ENCODE measurements around the gene CBX4. TPM values are rescaled to one million over a fixed set of nuclear protein-coding genes. Genes with fewer than 3 reads are reported as not detected.
A peak's percentile ranks its signal among the peaks of the same experiment; 100 is the strongest.

Gene CBX4
- total and polyA plus RNA-seq, 2 of the 13 experiments (the other 11 are each of a cell fraction or from before 2014, with no cell fraction given), result 25.8 to 50.8 TPM

DNA sequence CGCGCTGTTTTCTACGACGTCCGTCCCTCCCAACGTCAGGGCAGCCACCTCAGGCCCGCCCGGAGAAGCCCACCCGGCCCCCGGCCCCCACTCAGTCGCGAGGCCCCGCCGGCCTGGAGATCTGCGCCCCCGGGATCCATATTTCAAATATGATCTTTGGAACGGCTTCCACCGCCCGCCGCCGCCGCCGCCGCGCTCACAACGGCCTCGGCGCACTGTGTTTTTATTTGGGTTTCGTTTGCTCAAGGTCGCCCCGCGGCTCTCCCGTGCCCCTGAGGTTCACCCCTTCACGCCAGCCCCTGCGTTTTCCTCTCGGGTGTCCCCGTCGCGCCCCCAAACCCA lies 4.2 kb upstream of the CBX4 start (continued):
- TF ChIP-seq, protein P1, sequence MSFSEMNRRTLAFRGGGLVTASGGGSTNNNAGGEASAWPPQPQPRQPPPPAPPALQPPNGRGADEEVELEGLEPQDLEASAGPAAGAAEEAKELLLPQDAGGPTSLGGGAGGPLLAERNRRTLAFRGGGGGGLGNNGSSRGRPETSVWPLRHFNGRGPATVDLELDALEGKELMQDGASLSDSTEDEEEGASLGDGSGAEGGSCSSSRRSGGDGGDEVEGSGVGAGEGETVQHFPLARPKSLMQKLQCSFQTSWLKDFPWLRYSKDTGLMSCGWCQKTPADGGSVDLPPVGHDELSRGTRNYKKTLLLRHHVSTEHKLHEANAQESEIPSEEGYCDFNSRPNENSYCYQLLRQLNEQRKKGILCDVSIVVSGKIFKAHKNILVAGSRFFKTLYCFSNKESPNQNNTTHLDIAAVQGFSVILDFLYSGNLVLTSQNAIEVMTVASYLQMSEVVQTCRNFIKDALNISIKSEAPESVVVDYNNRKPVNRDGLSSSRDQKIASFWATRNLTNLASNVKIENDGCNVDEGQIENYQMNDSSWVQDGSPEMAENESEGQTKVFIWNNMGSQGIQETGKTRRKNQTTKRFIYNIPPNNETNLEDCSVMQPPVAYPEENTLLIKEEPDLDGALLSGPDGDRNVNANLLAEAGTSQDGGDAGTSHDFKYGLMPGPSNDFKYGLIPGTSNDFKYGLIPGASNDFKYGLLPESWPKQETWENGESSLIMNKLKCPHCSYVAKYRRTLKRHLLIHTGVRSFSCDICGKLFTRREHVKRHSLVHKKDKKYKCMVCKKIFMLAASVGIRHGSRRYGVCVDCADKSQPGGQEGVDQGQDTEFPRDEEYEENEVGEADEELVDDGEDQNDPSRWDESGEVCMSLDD (CRISPR knock-in tag; IDR thresholded peaks at IDR 0.05; ENCODE audit: borderline replicate concordance), result peak; percentile 93
- TF ChIP-seq HNF4A (CRISPR knock-in tag; IDR thresholded peaks at IDR 0.05), result peak; percentile 55
- peak; percentile 97 for TF ChIP-seq SALL1 (CRISPR knock-in tag; IDR thresholded peaks at IDR 0.05)
- TF ChIP-seq POLR2AphosphoS5 (IDR thresholded peaks at IDR 0.05; ENCODE audit: low read depth, low read length), result no peak
- TF ChIP-seq ZNF101 (CRISPR knock-in tag; IDR thresholded peaks at IDR 0.05; ENCODE audit: borderline replicate concordance, low read depth), result no peak
- no peak for TF ChIP-seq TBP (CRISPR knock-in tag; IDR thresholded peaks at IDR 0.05)
- no peak for TF ChIP-seq ZNF225 (CRISPR knock-in tag; IDR thresholded peaks at IDR 0.05)
- TF ChIP-seq ZBTB42 (CRISPR knock-in tag; IDR thresholded peaks at IDR 0.05), result 0 out of 2 replicates have a peak, but pooled peaks have one; percentile 12
- 0 out of 2 replicates have a peak, but pooled peaks have one; percentile 24 for TF ChIP-seq DPF2 (CRISPR knock-in tag; IDR thresholded peaks at IDR 0.05; ENCODE audit: borderline replicate concordance, low read depth)
- TF ChIP-seq, protein P2, sequence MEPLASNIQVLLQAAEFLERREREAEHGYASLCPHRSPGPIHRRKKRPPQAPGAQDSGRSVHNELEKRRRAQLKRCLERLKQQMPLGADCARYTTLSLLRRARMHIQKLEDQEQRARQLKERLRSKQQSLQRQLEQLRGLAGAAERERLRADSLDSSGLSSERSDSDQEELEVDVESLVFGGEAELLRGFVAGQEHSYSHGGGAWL (CRISPR knock-in tag; IDR thresholded peaks at IDR 0.05), result no peak
- TF ChIP-seq, protein P3, sequence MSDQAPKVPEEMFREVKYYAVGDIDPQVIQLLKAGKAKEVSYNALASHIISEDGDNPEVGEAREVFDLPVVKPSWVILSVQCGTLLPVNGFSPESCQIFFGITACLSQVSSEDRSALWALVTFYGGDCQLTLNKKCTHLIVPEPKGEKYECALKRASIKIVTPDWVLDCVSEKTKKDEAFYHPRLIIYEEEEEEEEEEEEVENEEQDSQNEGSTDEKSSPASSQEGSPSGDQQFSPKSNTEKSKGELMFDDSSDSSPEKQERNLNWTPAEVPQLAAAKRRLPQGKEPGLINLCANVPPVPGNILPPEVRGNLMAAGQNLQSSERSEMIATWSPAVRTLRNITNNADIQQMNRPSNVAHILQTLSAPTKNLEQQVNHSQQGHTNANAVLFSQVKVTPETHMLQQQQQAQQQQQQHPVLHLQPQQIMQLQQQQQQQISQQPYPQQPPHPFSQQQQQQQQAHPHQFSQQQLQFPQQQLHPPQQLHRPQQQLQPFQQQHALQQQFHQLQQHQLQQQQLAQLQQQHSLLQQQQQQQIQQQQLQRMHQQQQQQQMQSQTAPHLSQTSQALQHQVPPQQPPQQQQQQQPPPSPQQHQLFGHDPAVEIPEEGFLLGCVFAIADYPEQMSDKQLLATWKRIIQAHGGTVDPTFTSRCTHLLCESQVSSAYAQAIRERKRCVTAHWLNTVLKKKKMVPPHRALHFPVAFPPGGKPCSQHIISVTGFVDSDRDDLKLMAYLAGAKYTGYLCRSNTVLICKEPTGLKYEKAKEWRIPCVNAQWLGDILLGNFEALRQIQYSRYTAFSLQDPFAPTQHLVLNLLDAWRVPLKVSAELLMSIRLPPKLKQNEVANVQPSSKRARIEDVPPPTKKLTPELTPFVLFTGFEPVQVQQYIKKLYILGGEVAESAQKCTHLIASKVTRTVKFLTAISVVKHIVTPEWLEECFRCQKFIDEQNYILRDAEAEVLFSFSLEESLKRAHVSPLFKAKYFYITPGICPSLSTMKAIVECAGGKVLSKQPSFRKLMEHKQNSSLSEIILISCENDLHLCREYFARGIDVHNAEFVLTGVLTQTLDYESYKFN (CRISPR knock-in tag; conservative IDR thresholded peaks at IDR 0.05), result peak; percentile 11; the same call in 1 of the 2 replicates
- TF ChIP-seq TOPORS (CRISPR knock-in tag; IDR thresholded peaks at IDR 0.05), result 0 out of 2 replicates have a peak, but pooled peaks have one; percentile 8
- TF ChIP-seq, protein P4, sequence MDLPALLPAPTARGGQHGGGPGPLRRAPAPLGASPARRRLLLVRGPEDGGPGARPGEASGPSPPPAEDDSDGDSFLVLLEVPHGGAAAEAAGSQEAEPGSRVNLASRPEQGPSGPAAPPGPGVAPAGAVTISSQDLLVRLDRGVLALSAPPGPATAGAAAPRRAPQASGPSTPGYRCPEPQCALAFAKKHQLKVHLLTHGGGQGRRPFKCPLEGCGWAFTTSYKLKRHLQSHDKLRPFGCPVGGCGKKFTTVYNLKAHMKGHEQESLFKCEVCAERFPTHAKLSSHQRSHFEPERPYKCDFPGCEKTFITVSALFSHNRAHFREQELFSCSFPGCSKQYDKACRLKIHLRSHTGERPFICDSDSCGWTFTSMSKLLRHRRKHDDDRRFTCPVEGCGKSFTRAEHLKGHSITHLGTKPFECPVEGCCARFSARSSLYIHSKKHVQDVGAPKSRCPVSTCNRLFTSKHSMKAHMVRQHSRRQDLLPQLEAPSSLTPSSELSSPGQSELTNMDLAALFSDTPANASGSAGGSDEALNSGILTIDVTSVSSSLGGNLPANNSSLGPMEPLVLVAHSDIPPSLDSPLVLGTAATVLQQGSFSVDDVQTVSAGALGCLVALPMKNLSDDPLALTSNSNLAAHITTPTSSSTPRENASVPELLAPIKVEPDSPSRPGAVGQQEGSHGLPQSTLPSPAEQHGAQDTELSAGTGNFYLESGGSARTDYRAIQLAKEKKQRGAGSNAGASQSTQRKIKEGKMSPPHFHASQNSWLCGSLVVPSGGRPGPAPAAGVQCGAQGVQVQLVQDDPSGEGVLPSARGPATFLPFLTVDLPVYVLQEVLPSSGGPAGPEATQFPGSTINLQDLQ (CRISPR knock-in tag; IDR thresholded peaks at IDR 0.05), result peak; percentile 99; the same call in 1 of the 2 replicates
- TF ChIP-seq ZNF275 (CRISPR knock-in tag; IDR thresholded peaks at IDR 0.05; ENCODE audit: borderline replicate concordance), result 0 out of 2 replicates have a peak, but pooled peaks have one; percentile 8
- TF ChIP-seq, protein P5, sequence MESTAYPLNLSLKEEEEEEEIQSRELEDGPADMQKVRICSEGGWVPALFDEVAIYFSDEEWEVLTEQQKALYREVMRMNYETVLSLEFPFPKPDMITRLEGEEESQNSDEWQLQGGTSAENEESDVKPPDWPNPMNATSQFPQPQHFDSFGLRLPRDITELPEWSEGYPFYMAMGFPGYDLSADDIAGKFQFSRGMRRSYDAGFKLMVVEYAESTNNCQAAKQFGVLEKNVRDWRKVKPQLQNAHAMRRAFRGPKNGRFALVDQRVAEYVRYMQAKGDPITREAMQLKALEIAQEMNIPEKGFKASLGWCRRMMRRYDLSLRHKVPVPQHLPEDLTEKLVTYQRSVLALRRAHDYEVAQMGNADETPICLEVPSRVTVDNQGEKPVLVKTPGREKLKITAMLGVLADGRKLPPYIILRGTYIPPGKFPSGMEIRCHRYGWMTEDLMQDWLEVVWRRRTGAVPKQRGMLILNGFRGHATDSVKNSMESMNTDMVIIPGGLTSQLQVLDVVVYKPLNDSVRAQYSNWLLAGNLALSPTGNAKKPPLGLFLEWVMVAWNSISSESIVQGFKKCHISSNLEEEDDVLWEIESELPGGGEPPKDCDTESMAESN (CRISPR knock-in tag; conservative IDR thresholded peaks at IDR 0.05), result no peak
- peak; percentile 43 for TF ChIP-seq GATAD2A (CRISPR knock-in tag; IDR thresholded peaks at IDR 0.05)
- TF ChIP-seq MLLT10 (CRISPR knock-in tag; IDR thresholded peaks at IDR 0.05), result no peak
